DND-41 (cell line): ENCODE results near the gene SRRM3.

ENCODE experiments used
- ATAC-seq: fragments of 200-7000 bp; cut with Tn5 transposase; 3 replicates; pipeline ENCODE4 v1.9.1; 2021; ENCODE audit warnings: low read depth; ENCODE audit not compliant: insufficient read depth
- DNase-seq: peaks from one replicate; pipeline ENCODE4 v3.0.0-alpha.2; 2020
- H2AFZ ChIP-seq: 2 replicates; pipeline ENCODE4 v1.6.0; 2012; ENCODE audit warnings: low read depth, low read length
- H3K27ac ChIP-seq: 2 replicates; pipeline ENCODE4 v1.5.1; 2012; ENCODE audit warnings: low read length, inconsistent platforms
- H3K27me3 ChIP-seq: fragments of 200-600 bp; sonication (generic); 2 replicates; pipeline ENCODE4 v1.6.0; 2012; ENCODE audit warnings: low read length, mild to moderate bottlenecking, inconsistent platforms; ENCODE audit not compliant: insufficient read depth, poor library complexity
- H3K36me3 ChIP-seq: 2 replicates; pipeline ENCODE4 v1.5.1; 2012; ENCODE audit warnings: low read length, inconsistent platforms; ENCODE audit not compliant: insufficient read depth
- H3K4me1 ChIP-seq: 2 replicates; pipeline ENCODE4 v1.5.1; 2012; ENCODE audit warnings: mild to moderate bottlenecking, low read length; ENCODE audit not compliant: insufficient read depth
- H3K4me2 ChIP-seq: 2 replicates; pipeline ENCODE4 v1.6.0; 2012; ENCODE audit warnings: mild to moderate bottlenecking, moderate library complexity, low read length, inconsistent platforms; ENCODE audit not compliant: insufficient read depth
- H3K4me3 ChIP-seq, 2 experiments: fragments of 200-600 bp in 1 of 2; shearing (Covaris generic) in 1 of 2; 2 replicates each; pipeline ENCODE4 v1.5.1; 2012 to 2016; ENCODE audit warnings: inconsistent platforms in 2 of 2, low read length in 2 of 2, mild to moderate bottlenecking in 2 of 2, low read depth in 1 of 2, moderate library complexity in 1 of 2
- H3K79me2 ChIP-seq: 2 replicates; pipeline ENCODE4 v1.6.0; 2012; ENCODE audit warnings: low read length, inconsistent platforms; ENCODE audit not compliant: insufficient read depth
- H3K9ac ChIP-seq: 2 replicates; pipeline ENCODE4 v1.6.0; 2012; ENCODE audit warnings: low read depth, mild to moderate bottlenecking, inconsistent platforms, low read length, moderate library complexity
- H3K9me3 ChIP-seq: 2 replicates; pipeline ENCODE4 v1.5.1; 2012; ENCODE audit warnings: low read length, moderate library complexity, mild to moderate bottlenecking, inconsistent platforms; ENCODE audit not compliant: insufficient read depth, severe bottlenecking
- H4K20me1 ChIP-seq: 2 replicates; pipeline ENCODE4 v1.6.0; 2012; ENCODE audit warnings: low read length; ENCODE audit not compliant: insufficient read depth
- EZH2 ChIP-seq: IDR thresholded peaks from 3 replicates; pipeline ENCODE4 v1.6.1; 2012; ENCODE audit warnings: borderline replicate concordance, low read depth, mild to moderate bottlenecking, moderate library complexity, low read length, inconsistent platforms; ENCODE audit not compliant: severe bottlenecking
- TF ChIP-seq, protein P1 (sequence below): IDR thresholded peaks from 2 replicates; pipeline ENCODE4 v1.5.1; 2012; ENCODE audit warnings: borderline replicate concordance, low read length, moderate library complexity, mild to moderate bottlenecking; ENCODE audit not compliant: poor library complexity, severe bottlenecking; ENCODE audit errors: extremely low read depth

SRRM3 gene

GRCh38 chr7:76217942-76218566 is 16.4 kb downstream of the SRRM3 start:
- Histone ChIP-seq H3K4me3 (no peak overlapping the region), H3K36me3 (no peaks in the 10 kb centered on the region), H3K9ac (no peak overlapping the region), H3K9me3 (no peaks in the 10 kb centered on the region), H3K4me2 (no peak overlapping the region), H3K4me1 (no peaks in the 10 kb centered on the region), H2AFZ (no peak overlapping the region), H3K27ac (no peak overlapping the region), H3K79me2 (no peaks in the 10 kb centered on the region), H3K27me3 (no peaks in the 10 kb centered on the region), H4K20me1 (peaks cover 3% of the 10 kb centered on the region; the same call in 1 of the 2 replicates)
- TF ChIP-seq EZH2: no peak
- TF ChIP-seq, protein P1, sequence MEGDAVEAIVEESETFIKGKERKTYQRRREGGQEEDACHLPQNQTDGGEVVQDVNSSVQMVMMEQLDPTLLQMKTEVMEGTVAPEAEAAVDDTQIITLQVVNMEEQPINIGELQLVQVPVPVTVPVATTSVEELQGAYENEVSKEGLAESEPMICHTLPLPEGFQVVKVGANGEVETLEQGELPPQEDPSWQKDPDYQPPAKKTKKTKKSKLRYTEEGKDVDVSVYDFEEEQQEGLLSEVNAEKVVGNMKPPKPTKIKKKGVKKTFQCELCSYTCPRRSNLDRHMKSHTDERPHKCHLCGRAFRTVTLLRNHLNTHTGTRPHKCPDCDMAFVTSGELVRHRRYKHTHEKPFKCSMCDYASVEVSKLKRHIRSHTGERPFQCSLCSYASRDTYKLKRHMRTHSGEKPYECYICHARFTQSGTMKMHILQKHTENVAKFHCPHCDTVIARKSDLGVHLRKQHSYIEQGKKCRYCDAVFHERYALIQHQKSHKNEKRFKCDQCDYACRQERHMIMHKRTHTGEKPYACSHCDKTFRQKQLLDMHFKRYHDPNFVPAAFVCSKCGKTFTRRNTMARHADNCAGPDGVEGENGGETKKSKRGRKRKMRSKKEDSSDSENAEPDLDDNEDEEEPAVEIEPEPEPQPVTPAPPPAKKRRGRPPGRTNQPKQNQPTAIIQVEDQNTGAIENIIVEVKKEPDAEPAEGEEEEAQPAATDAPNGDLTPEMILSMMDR: no peak
- no peak for DNase-seq
- no peak for ATAC-seq

GRCh38 chr7:76220185-76221057 is 18.7 kb downstream of the SRRM3 start:
- H3K9ac ChIP-seq: no peak overlapping the region
- 0 out of 2 replicates have a peak, but pooled peaks cover 3% of the 10 kb centered on the region for H4K20me1 ChIP-seq
- DNase-seq (no peak), ATAC-seq (no peak)
- H3K79me2 ChIP-seq: no peaks in the 10 kb centered on the region
- no peak overlapping the region for H3K4me3 ChIP-seq
- no peak for TF ChIP-seq EZH2
- TF ChIP-seq, protein P1: no peak
- H3K9me3 ChIP-seq: no peaks in the 10 kb centered on the region
- no peak overlapping the region for H3K27ac ChIP-seq
- H3K4me1 ChIP-seq: no peaks in the 10 kb centered on the region
- no peaks in the 10 kb centered on the region for H3K36me3 ChIP-seq
- H2AFZ ChIP-seq: no peak overlapping the region
- no peaks in the 10 kb centered on the region for H3K27me3 ChIP-seq
- H3K4me2 ChIP-seq: no peak overlapping the region

DNA sequence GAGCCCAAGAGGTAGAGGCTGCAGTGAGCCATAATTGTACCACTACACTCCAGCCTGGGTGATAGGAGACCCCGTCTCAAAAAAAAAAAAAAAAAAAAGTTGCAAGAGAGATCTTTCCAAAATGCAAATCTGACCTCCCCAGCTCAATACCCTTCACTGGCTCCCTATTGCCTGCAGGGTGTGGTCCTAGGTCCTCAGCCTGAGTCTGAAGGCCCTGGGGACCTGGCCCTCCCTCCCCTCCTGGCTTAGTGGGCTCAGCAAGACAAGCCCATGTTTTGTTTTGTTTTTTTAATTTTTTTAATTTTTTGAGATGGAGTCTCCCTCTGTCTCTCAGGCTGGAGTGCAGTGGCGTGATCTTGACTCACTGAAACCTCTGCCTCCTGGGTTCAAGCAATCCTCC is 20.6 kb downstream of the SRRM3 start:
- no peak for TF ChIP-seq EZH2
- TF ChIP-seq, protein P1: no peak
- H3K4me1 ChIP-seq: no peaks in the 10 kb centered on the region
- H3K36me3 ChIP-seq: no peaks in the 10 kb centered on the region
- H3K9me3 ChIP-seq: no peaks in the 10 kb centered on the region
- no peak overlapping the region for H2AFZ ChIP-seq
- H4K20me1 ChIP-seq: 0 out of 2 replicates have a peak, but pooled peaks cover 6% of the 10 kb centered on the region
- H3K27ac ChIP-seq: no peak overlapping the region
- no peak overlapping the region for H3K4me2 ChIP-seq
- H3K27me3 ChIP-seq: no peaks in the 10 kb centered on the region
- H3K9ac ChIP-seq: no peak overlapping the region
- no peak for ATAC-seq
- no peaks in the 10 kb centered on the region for H3K79me2 ChIP-seq
- no peak overlapping the region for H3K4me3 ChIP-seq
- DNase-seq: no peak
